ENCODE results near the gene CDH12. TPM values are rescaled to one million over a fixed set of nuclear protein-coding genes. Genes with fewer than 3 reads are reported as not detected.
"Not testable (repeated sequence)": the region's sequence is repeated elsewhere in the genome, so short reads cannot be mapped to it uniquely, and the experiment has no call there.

Gene CDH12
- total RNA-seq, 1 experiment from 2014 or later: 2.3 TPM

DNA sequence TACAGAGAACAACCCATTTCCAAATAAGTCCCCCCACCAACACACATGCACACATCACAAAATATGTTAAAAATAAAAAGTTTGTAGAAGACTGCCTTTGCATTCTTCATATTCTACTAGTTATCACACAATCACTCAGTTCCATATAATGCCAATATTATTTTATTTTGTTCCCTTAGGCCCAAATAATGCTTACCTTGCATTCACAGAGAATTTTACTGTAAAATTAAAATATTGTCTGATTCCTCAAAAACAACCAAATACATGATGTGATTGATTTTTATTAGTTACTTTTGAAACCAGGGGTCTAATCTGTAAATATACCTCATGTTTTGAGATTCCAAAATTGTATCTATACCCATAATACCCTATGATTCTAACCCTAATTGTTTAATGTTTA lies 536.9 kb downstream of the CDH12 start:
- peaks cover 7% of the 10 kb centered on the region for H3K9me3 Mint-ChIP-seq (ENCODE audit: low read depth, unreplicated experiment)
- H3K4me1 Mint-ChIP-seq (ENCODE audit: low read depth, unreplicated experiment): no peaks in the 10 kb centered on the region
- CTCF ChIA-PET: no interaction called here
- H3K4me3 Mint-ChIP-seq (ENCODE audit: low read depth, unreplicated experiment): no peak overlapping the region
- DNase-seq: no peak
- no TSS peak for BruUV-seq (replicated peaks)
- no peaks in the 10 kb centered on the region for H3K36me3 Mint-ChIP-seq (ENCODE audit: insufficient read depth, unreplicated experiment)
- TF ChIP-seq CTCF (IDR thresholded peaks at IDR 0.05; ENCODE audit: unreplicated experiment): no peak
- intact Hi-C loops (cut with micrococcal nuclease; ENCODE audit: unreplicated experiment): no loop called here
- no peaks in the 10 kb centered on the region for H3K27me3 Mint-ChIP-seq (ENCODE audit: unreplicated experiment)
- no peak overlapping the region for H3K27ac Mint-ChIP-seq (ENCODE audit: unreplicated experiment)

DNA sequence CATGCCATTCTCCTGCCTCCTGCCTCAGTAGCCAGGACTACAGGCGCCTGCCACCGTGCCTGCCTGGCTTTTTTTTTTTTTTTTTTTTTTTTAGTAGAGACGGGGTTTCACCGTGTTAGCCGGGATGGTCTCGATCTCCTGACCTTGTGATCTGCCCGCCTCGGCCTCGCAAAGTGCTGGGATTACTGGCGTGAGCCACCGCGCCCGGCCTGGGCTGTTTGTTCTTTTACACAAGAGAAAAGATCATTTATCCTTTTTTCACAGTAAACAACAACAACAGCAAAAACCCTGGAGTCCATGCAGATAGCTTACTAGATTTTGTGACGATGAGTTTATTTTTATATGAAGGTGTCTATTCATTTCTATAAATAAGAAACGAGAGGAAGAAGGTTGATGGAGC lies 538.1 kb downstream of the CDH12 start:
- intact Hi-C loops (cut with micrococcal nuclease; ENCODE audit: unreplicated experiment); H3K27me3 Mint-ChIP-seq (ENCODE audit: unreplicated experiment); H3K9me3 Mint-ChIP-seq (ENCODE audit: low read depth, unreplicated experiment); BruUV-seq (replicated peaks); CTCF ChIA-PET; H3K4me1 Mint-ChIP-seq (ENCODE audit: low read depth, unreplicated experiment); DNase-seq; H3K36me3 Mint-ChIP-seq (ENCODE audit: insufficient read depth, unreplicated experiment); H3K27ac Mint-ChIP-seq (ENCODE audit: unreplicated experiment); H3K4me3 Mint-ChIP-seq (ENCODE audit: low read depth, unreplicated experiment): not testable (repeated sequence)

DNA sequence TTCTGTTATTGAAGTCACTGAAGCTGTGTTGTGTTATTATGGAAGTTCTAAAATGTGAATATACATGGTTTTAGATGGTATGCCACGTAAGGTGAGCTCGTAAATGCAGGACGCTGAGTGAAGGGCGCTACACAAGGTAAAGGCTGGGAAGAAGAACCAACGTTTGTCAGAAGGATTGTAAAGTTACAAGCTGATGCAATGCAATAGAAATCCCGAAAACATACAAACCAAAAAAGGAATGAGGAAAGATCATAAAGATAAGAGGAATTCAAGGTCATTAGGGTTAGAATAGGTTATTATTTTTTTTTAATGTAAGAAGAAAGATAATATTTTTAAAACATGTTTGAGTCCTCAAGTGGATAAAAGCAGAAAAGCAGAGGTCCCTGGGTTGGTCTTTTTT lies 538.6 kb downstream of the CDH12 start:
- H3K27me3 Mint-ChIP-seq (ENCODE audit: unreplicated experiment): no peaks in the 10 kb centered on the region
- H3K36me3 Mint-ChIP-seq (ENCODE audit: insufficient read depth, unreplicated experiment): no peaks in the 10 kb centered on the region
- H3K27ac Mint-ChIP-seq (ENCODE audit: unreplicated experiment): no peak overlapping the region
- H3K9me3 Mint-ChIP-seq (ENCODE audit: low read depth, unreplicated experiment): peaks cover 3% of the 10 kb centered on the region
- H3K4me1 Mint-ChIP-seq (ENCODE audit: low read depth, unreplicated experiment): no peaks in the 10 kb centered on the region
- CTCF ChIA-PET: no interaction called here
- TF ChIP-seq CTCF (IDR thresholded peaks at IDR 0.05; ENCODE audit: unreplicated experiment): no peak
- H3K4me3 Mint-ChIP-seq (ENCODE audit: low read depth, unreplicated experiment): no peak overlapping the region
- DNase-seq: no peak
- BruUV-seq (replicated peaks): no TSS peak
- intact Hi-C loops (cut with micrococcal nuclease; ENCODE audit: unreplicated experiment): no loop called here

DNA sequence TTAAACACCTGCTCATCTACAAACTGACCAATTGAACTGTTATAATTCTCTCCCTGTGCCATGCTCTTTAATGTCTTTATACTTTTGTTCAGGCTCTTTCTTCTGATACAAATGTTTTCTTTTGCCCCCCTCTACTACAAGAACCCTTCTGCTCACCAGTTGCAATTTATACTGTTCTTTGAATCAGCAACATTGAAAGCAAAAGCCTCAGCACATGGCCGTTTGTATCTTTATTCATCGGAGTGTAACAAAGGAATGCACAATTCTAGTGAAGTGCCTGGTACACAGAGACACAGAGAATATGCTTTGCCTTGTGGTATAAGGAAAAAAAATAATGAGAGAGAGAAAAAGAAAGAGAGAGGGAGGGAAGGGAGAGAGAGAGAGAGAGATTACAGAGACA lies 547.1 kb downstream of the CDH12 start:
- Mint-ChIP-seq H3K9me3 (ENCODE audit: low read depth, unreplicated experiment) (peaks cover 9% of the 10 kb centered on the region), H3K27me3 (ENCODE audit: unreplicated experiment) (no peaks in the 10 kb centered on the region), H3K4me3 (ENCODE audit: low read depth, unreplicated experiment) (no peak overlapping the region), H3K4me1 (ENCODE audit: low read depth, unreplicated experiment) (no peaks in the 10 kb centered on the region), H3K27ac (ENCODE audit: unreplicated experiment) (no peak overlapping the region), H3K36me3 (ENCODE audit: insufficient read depth, unreplicated experiment) (no peaks in the 10 kb centered on the region)
- CTCF ChIA-PET: no interaction called here
- no peak for DNase-seq
- no peak for TF ChIP-seq CTCF (IDR thresholded peaks at IDR 0.05; ENCODE audit: unreplicated experiment)
- BruUV-seq (replicated peaks): no TSS peak
- intact Hi-C loops (cut with micrococcal nuclease; ENCODE audit: unreplicated experiment): no loop called here

DNA sequence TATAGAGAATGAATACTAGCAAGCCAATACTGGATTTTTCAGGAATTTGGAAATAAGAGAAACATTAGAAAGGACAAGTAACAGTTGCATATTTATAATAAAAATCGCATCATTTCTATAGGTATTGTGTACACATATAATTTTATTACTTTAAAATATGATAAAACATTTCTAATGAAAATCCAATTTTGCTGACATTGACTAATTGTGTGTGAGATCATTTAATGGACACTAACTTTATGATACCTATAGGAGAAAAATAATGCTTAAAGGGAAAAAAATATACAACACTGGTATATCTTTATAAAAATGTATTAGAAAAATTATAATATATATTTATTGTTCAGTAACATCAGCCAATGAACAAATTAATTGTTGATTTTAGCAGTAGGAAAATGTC lies 557.3 kb downstream of the CDH12 start:
- H3K27me3 Mint-ChIP-seq (ENCODE audit: unreplicated experiment): no peaks in the 10 kb centered on the region
- H3K27ac Mint-ChIP-seq (ENCODE audit: unreplicated experiment): no peak overlapping the region
- H3K4me3 Mint-ChIP-seq (ENCODE audit: low read depth, unreplicated experiment): no peak overlapping the region
- no peaks in the 10 kb centered on the region for H3K4me1 Mint-ChIP-seq (ENCODE audit: low read depth, unreplicated experiment)
- CTCF ChIA-PET: no interaction called here
- no peak for TF ChIP-seq CTCF (IDR thresholded peaks at IDR 0.05; ENCODE audit: unreplicated experiment)
- peaks cover 4% of the 10 kb centered on the region for H3K9me3 Mint-ChIP-seq (ENCODE audit: low read depth, unreplicated experiment)
- no TSS peak for BruUV-seq (replicated peaks)
- DNase-seq: no peak
- H3K36me3 Mint-ChIP-seq (ENCODE audit: insufficient read depth, unreplicated experiment): no peaks in the 10 kb centered on the region
- intact Hi-C loops (cut with micrococcal nuclease; ENCODE audit: unreplicated experiment): no loop called here
